ENCODE data around the gene BCL11B. TPM values are rescaled to one million over a fixed set of nuclear protein-coding genes. Genes with fewer than 3 reads are reported as not detected.
A peak's percentile ranks its signal among the peaks of the same experiment; 100 is the strongest.

The BCL11B gene
- 0.84 and 1.4 TPM in 2 replicates for total RNA-seq (2022)
- percentile 33 among the genes with signal in this experiment for Bru-seq, nascent RNA
- percentile 31 among the genes with signal in this experiment for BruChase-seq, experiment 1, labeled RNA remaining after a 6-hour chase
- BruChase-seq, experiment 2, labeled RNA remaining after a 2-hour chase, result percentile 30 among the genes with signal in this experiment
- long read RNA-seq, result 0 reads

DNA sequence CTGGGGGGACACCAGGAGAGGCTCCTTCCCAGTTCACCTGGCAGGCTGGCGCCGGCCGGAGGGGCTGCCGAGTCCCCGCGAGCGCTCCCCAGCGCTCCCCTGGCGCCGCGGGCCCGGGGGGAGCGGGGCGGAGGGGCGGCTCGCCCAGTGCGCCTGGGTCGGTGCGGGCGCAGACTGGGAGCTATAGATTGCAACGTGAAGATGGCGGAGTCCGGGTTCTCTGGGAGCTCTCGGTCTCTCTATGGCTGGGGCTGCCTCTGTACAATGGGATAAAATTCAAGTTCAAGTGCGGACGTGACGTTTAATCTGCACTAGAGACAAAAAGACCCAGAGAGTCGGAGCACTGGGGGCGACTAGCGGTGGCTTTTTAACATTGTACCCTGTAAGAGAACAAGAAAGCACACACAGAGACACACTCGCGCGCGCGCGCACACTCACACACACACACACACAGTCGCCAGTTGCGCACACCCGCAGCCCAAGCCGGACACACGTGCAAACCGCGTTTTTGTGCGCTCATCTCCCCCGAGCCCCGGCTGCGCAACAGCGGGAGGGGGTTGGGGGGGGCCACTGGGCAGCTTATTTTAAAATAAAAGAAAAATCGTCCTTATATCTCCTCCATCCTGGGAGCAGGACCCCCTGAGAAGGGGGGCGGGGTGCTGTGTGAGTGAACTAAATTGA lies at the start of gene BCL11B:
TSS of gene BCL11B (minus strand) at position 247 of the 681 bp plus-strand sequence. CDS start 979 bp downstream, outside the sequence.
- peaks cover 14% of the 10 kb centered on the region for H3K4me1 Mint-ChIP-seq (ENCODE audit: insufficient read depth, unreplicated experiment)
- BruUV-seq (replicated peaks), result no TSS peak
- no peaks in the 10 kb centered on the region for H3K9me3 Mint-ChIP-seq (ENCODE audit: unreplicated experiment)
- H3K36me3 Mint-ChIP-seq (ENCODE audit: insufficient read depth, unreplicated experiment), result no peaks in the 10 kb centered on the region
- H3K27me3 Mint-ChIP-seq (ENCODE audit: insufficient read depth, unreplicated experiment), result peaks cover 19% of the 10 kb centered on the region
- peak; percentile 86 for DNase-seq (ENCODE audit: unreplicated experiment)
- ChIA-PET CTCF (interaction anchor here (0.5 to 1.1 kb wide), 8 partner anchors 48 to 1294 kb away, joined by 3 to 4 read pairs (median 4); no protein-coding TSS in a partner anchor), POLR2A (interaction anchor here (0.6 to 1.6 kb wide), 2 partner anchors 1294 to 1333 kb away, joined by 3 to 6 read pairs; no protein-coding TSS in a partner anchor)
- peak within 1 kb of the TSS; percentile 36 for H3K27ac Mint-ChIP-seq (ENCODE audit: low read depth, unreplicated experiment)
- intact Hi-C loops (cut with micrococcal nuclease), result loop anchor here (1.0 to 5.0 kb wide), 2 partner anchors 143 to 520 kb away; no protein-coding TSS in a partner anchor
- peak within 1 kb of the TSS; percentile 72 for H3K4me3 Mint-ChIP-seq (ENCODE audit: unreplicated experiment)
- TF ChIP-seq, protein P1, sequence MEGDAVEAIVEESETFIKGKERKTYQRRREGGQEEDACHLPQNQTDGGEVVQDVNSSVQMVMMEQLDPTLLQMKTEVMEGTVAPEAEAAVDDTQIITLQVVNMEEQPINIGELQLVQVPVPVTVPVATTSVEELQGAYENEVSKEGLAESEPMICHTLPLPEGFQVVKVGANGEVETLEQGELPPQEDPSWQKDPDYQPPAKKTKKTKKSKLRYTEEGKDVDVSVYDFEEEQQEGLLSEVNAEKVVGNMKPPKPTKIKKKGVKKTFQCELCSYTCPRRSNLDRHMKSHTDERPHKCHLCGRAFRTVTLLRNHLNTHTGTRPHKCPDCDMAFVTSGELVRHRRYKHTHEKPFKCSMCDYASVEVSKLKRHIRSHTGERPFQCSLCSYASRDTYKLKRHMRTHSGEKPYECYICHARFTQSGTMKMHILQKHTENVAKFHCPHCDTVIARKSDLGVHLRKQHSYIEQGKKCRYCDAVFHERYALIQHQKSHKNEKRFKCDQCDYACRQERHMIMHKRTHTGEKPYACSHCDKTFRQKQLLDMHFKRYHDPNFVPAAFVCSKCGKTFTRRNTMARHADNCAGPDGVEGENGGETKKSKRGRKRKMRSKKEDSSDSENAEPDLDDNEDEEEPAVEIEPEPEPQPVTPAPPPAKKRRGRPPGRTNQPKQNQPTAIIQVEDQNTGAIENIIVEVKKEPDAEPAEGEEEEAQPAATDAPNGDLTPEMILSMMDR (IDR thresholded peaks at IDR 0.05; ENCODE audit: unreplicated experiment), result peak; percentile 50

DNA sequence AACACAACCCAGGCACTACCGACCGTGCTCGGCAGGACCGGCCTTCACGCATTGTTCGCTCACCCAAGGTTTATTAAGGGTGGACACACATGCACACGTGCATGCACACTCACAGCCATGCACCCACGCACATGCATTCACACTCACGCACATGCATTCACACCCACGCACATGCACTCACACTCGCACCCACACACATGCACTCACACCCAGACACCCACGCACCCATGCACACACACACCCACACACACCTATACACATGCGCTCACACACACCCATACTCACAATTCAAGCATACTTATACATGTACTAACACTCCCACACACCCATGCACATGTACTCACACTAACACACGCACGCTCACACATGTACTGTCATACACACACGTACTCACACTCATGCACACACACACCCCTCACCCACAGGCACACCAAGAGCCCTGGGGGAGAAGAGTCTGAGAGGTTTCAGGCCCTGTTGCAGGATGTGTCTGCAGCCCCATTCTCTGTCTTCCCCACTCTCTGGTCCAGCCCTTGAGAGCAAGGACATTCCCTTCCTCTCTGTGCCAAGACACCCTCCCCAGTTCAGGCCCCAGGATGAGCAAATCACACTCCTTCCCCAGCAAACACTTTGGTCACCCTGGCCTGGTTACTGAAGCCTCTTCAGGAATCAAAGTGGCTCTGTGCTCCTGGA lies 49.4 kb upstream of the BCL11B start:
- CTCF ChIA-PET, result interaction anchor here (0.5 to 2.5 kb wide), 6 partner anchors 10 to 158 kb away, joined by 3 to 14 read pairs (median 4); no protein-coding TSS in a partner anchor

DNA sequence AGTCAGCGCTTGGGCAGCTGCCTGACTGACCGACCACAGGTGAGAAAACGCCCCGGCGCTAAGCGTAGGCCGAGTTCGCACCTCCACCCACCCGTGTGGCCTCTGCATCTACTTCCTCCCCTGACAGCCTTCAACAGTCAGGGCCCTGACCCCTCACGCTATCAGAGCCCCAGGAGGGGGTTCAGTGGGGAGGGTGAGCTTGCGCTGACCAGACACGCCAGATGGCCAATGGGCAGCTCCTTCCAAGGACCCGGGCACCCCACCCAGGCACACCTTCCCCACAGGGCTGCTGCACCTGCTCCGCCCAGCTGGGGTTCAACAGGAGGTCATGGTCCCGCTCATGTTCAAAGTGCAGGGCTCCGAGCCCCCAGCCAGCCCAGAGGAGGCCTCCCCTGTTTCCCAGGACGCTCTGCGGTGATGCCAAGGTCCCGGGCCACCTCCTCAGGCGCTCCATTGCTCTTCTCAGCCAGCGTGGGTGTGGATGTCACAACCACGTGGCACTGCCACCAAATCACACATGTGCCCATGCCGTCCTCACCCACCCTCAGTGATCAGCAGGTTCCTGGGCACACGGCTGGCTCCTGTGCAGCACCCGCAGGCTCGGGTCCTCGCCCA lies 48.7 kb upstream of the BCL11B start:
- ChIA-PET CTCF (interaction anchor here (0.5 to 2.5 kb wide), 11 partner anchors 11 to 158 kb away, joined by 3 to 14 read pairs (median 3); partner anchors contain the start of gene BCL11B), POLR2A (no interaction called here)
- TF ChIP-seq, protein P1 (IDR thresholded peaks at IDR 0.05; ENCODE audit: unreplicated experiment), result no peak
- DNase-seq (ENCODE audit: unreplicated experiment), result no peak
- H3K27me3 Mint-ChIP-seq (ENCODE audit: insufficient read depth, unreplicated experiment), result no peaks in the 10 kb centered on the region
- H3K4me1 Mint-ChIP-seq (ENCODE audit: insufficient read depth, unreplicated experiment), result peaks cover 6% of the 10 kb centered on the region
- H3K27ac Mint-ChIP-seq (ENCODE audit: low read depth, unreplicated experiment), result no peak overlapping the region
- no peak overlapping the region for H3K4me3 Mint-ChIP-seq (ENCODE audit: unreplicated experiment)
- H3K36me3 Mint-ChIP-seq (ENCODE audit: insufficient read depth, unreplicated experiment), result no peaks in the 10 kb centered on the region
- no peaks in the 10 kb centered on the region for H3K9me3 Mint-ChIP-seq (ENCODE audit: unreplicated experiment)
- no TSS peak for BruUV-seq (replicated peaks)
- intact Hi-C loops (cut with micrococcal nuclease), result loop anchor here (1.0 kb wide), 1 partner anchor 95 kb away; no protein-coding TSS in a partner anchor

More for the DNA sequence above, 49.4 kb upstream of the BCL11B start:
- no peak for DNase-seq (ENCODE audit: unreplicated experiment)
- Mint-ChIP-seq H3K9me3 (ENCODE audit: unreplicated experiment) (no peaks in the 10 kb centered on the region), H3K36me3 (ENCODE audit: insufficient read depth, unreplicated experiment) (no peaks in the 10 kb centered on the region), H3K4me1 (ENCODE audit: insufficient read depth, unreplicated experiment) (peaks cover 6% of the 10 kb centered on the region), H3K27me3 (ENCODE audit: insufficient read depth, unreplicated experiment) (no peaks in the 10 kb centered on the region), H3K4me3 (ENCODE audit: unreplicated experiment) (no peak overlapping the region), H3K27ac (ENCODE audit: low read depth, unreplicated experiment) (no peak overlapping the region)
- POLR2A ChIA-PET, result no interaction called here
- intact Hi-C loops (cut with micrococcal nuclease), result no loop called here
- TF ChIP-seq, protein P1 (IDR thresholded peaks at IDR 0.05; ENCODE audit: unreplicated experiment), result no peak
- no TSS peak for BruUV-seq (replicated peaks)

Measured in MCF 10A (cell line).